ENCODE measurements around the gene B3GALT5. TPM values are rescaled to one million over a fixed set of nuclear protein-coding genes. Genes with fewer than 3 reads are reported as not detected.

B3GALT5 gene
- total RNA-seq, 2 donors from 2014 or later, result 0.14 TPM; not detected in 1

- no peaks in the 10 kb centered on the region for H3K27me3 ChIP-seq (replicated peaks; ENCODE audit: insufficient read depth)
- H3K27ac ChIP-seq, result no peak overlapping the region
- peaks cover 0 to 7% of the 10 kb centered on the region in 2 donors for H3K4me1 ChIP-seq (ENCODE audit: control insufficient read depth in 1 of 2, low read depth in 2 of 2)
- peaks cover 7% of the 10 kb centered on the region for H3K9me3 ChIP-seq
- no peaks in the 10 kb centered on the region for H3K36me3 ChIP-seq
- DNase-seq (ENCODE audit: low spot score) (no peak), ATAC-seq (ENCODE audit: insufficient number of reproducible peaks, low FRiP score, low read depth) (no peak)
- H3K4me3 ChIP-seq, result no peak overlapping the region
- no peak for TF ChIP-seq CTCF (IDR thresholded peaks at IDR 0.05)
Measured at GRCh38 chr21:39657091-39657689, 44.5 kb downstream of the B3GALT5 start.

- H3K9me3 ChIP-seq, result peaks cover 4% of the 10 kb centered on the region
- ATAC-seq (ENCODE audit: insufficient number of reproducible peaks, low FRiP score, low read depth) (no peak), DNase-seq (ENCODE audit: low spot score) (no peak)
- peaks cover 0 to 7% of the 10 kb centered on the region in 2 donors for H3K4me1 ChIP-seq (ENCODE audit: control insufficient read depth in 1 of 2, low read depth in 2 of 2)
- TF ChIP-seq CTCF (IDR thresholded peaks at IDR 0.05), result no peak
- no peaks in the 10 kb centered on the region for H3K36me3 ChIP-seq
- H3K27me3 ChIP-seq (replicated peaks; ENCODE audit: insufficient read depth), result no peaks in the 10 kb centered on the region
- H3K27ac ChIP-seq, result no peak overlapping the region
- no peak overlapping the region for H3K4me3 ChIP-seq
Measured at GRCh38 chr21:39658066-39658465, 45.3 kb downstream of the B3GALT5 start.

- H3K4me1 ChIP-seq (ENCODE audit: control insufficient read depth in 1 of 2, low read depth in 2 of 2), result peaks cover 0 to 7% of the 10 kb centered on the region in 2 donors
- H3K9me3 ChIP-seq, result no peaks in the 10 kb centered on the region
- H3K36me3 ChIP-seq, result no peaks in the 10 kb centered on the region
- DNase-seq (ENCODE audit: low spot score), result no peak
- H3K4me3 ChIP-seq, result no peak overlapping the region
- no peak for ATAC-seq (ENCODE audit: insufficient number of reproducible peaks, low FRiP score, low read depth)
- no peak for TF ChIP-seq CTCF (IDR thresholded peaks at IDR 0.05)
- no peak overlapping the region for H3K27ac ChIP-seq
- no peaks in the 10 kb centered on the region for H3K27me3 ChIP-seq (replicated peaks; ENCODE audit: insufficient read depth)
Measured at GRCh38 chr21:39659070-39659815, 46.5 kb downstream of the B3GALT5 start.

- Histone ChIP-seq H3K27me3 (replicated peaks; ENCODE audit: insufficient read depth) (no peaks in the 10 kb centered on the region), H3K9me3 (no peaks in the 10 kb centered on the region), H3K27ac (no peak overlapping the region), H3K4me1 (ENCODE audit: control insufficient read depth in 1 of 2, low read depth in 2 of 2) (peaks cover 0 to 7% of the 10 kb centered on the region in 2 donors), H3K4me3 (no peak overlapping the region), H3K36me3 (no peaks in the 10 kb centered on the region)
- no peak for TF ChIP-seq CTCF (IDR thresholded peaks at IDR 0.05)
- ATAC-seq (ENCODE audit: insufficient number of reproducible peaks, low FRiP score, low read depth) (no peak), DNase-seq (ENCODE audit: low spot score) (no peak)
Measured at GRCh38 chr21:39660191-39660980, 47.6 kb downstream of the B3GALT5 start.

GRCh38 chr21:39661121-39661520, 48.4 kb downstream of the B3GALT5 start:
- ATAC-seq (ENCODE audit: insufficient number of reproducible peaks, low FRiP score, low read depth), result no peak
- Histone ChIP-seq H3K27ac (no peak overlapping the region), H3K4me3 (no peak overlapping the region), H3K36me3 (no peaks in the 10 kb centered on the region), H3K4me1 (ENCODE audit: control insufficient read depth in 1 of 2, low read depth in 2 of 2) (peaks cover 0 to 7% of the 10 kb centered on the region in 2 donors), H3K9me3 (no peaks in the 10 kb centered on the region), H3K27me3 (replicated peaks; ENCODE audit: insufficient read depth) (no peaks in the 10 kb centered on the region)
- no peak for TF ChIP-seq CTCF (IDR thresholded peaks at IDR 0.05)
- no peak for DNase-seq (ENCODE audit: low spot score)

Measured in thoracic aorta (tissue), 2 donors.